HG02970 (cell line): ENCODE data around the gene GPD2.
"Not testable (repeated sequence)": the region's sequence is repeated elsewhere in the genome, so short reads cannot be mapped to it uniquely, and the experiment has no call there.

ENCODE experiments used
- ATAC-seq: cut with Tn5 transposase; IDR thresholded peaks from one replicate; pipeline ENCODE4 v1.9.1; 2021; ENCODE audit warnings: mild to moderate bottlenecking, moderate library complexity, moderate number of reproducible peaks; ENCODE audit not compliant: unreplicated experiment, low FRiP score

GPD2 gene

DNA sequence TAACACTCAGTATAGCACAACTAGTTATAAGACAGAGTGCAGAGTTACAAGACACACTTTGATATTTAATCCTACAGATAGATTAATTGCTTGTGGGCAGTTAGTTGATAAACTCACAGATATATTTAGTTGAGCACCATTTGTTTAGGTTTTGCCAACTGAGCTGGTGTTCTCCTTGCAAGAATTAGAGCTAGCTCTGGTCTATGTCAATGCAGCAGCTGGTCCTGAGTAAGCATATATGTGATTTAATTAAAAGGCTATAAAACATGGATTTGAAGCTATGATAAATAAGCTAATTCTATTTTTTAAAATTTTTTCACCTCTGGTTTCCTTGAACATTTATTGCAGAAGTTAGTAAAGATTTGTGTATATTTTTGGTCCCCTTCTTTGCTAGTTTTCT is 35.6 kb downstream of the GPD2 start:
- ATAC-seq: no peak

DNA sequence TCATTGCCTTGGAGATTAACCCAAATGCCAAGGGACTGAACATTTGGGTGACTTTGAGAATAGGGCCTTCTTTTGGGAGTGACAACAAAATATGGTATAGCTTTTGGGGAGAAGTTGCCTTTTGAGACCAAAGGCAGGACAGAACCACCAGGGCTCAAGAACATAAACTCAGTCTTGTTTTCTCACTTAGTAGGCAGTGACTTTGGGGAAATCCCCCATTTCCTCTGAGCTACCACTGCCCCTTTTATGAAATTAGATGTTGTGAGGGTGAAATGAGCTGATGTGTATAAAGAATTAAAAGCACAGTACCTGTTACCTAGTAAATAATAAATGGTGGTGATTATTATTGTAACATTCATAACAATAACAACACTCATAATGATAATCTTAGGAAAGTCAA is 36.5 kb downstream of the GPD2 start:
- peak; percentile 43 for ATAC-seq

DNA sequence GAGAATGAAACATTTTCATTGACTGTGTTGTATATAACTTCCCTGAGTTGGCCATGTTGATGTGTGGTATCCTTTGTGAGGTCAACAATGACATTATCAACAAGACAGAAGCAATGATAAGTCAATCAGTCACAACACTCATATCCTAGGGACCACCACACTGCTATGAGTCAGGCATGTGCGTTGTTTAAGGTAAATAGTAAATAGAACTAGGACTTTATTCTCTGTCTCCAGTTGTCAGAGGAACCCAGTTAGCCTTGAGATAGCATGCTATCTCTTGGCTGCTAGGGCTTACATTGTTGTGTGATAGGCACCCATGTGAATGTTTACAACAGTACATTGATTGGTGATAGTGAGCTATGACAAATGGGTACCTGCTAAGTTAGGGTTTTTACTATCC is 37.3 kb downstream of the GPD2 start:
- no peak for ATAC-seq

DNA sequence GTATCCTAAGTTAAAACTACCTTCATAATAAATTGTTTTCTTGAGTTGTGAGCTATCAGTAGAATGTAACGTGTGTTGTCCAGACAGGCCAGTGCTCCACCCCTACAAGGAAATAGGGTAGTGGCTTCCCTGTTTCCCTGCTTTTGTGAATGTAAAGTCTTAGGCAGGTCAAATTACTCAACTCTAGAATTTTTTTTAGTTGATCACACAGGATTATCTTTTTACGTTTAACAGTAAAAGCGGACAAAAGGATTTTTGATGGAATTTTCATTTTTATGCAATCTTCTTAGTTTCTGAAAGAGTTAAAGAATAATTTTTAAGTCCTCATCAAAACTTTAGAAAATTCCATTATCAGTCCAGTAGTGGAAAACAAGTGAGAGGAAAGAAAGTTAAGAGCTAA is 38.2 kb downstream of the GPD2 start:
- ATAC-seq: no peak

DNA sequence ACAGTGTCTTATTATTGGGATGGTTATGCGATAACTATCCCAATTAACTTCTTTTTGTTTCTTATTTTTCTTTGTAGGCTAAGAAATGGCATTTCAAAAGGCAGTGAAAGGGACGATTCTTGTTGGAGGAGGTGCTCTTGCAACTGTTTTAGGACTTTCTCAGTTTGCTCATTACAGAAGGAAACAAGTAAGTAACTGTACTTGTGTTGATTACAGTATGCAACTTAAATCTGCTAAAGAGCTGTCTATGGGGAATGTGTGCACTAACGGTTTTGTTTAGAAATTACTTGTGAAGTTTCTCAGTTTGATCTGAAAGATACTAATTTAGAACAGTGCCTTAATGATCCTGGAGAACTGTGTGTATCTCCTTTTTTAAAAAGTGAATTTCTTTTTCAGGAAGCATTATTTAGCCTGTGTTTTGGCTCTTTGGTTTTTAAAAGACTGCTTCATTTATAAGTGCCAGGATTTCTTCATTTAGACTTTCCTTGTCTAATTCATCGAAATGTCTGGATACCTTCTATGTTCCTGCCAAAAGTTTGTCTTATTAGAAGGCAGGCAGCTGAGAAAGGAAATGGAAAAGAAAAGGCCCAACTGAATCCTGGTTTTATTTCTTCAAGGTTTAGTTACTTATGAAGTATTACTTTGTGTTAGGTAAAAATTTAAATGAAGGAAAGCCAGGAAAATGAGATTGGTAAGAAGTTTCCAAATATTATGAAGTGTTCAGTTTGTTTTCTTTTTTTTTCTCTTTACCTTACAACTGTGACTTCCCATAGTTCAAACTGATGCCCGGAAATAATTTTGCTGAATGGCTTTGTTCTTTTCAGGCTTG is 40.1 kb downstream of the GPD2 start:
- ATAC-seq: no peak

DNA sequence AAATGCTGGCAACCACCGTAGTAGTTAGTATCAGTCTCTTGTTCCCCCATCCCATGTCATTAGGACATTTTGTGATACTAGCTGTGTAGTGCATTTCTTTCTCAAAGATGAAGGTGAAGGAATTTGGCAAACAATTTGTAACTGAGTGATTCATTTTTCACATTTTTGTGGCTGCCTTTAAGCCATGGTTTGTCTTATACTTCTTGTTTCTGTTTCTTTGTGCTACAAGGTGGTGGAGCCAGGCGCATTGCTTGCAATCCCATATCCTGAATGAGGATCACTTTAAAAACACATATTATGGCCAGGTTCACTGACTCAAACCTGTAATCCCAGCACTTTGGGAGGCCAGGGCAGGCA is 40.6 kb downstream of the GPD2 start:
- no peak for ATAC-seq

DNA sequence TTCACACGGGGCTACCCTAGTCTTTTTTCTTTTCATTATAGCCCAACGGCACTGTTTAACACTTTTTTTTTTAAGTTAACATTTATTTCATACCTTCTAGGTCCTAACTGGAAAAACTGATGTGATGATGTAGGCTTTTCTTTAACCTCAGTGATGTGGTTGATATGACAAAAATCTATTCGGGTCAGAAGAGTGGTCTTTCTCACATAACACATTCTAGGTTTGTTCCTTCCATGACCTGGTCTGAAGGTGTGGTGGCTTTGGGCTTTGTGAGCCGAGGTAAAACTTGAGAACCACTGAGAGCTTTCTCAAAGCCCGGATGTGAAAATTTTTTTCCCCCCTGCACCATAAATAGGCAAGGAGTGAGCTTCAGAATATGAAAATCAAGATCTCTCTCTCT is 44.2 kb downstream of the GPD2 start:
- ATAC-seq: no peak

DNA sequence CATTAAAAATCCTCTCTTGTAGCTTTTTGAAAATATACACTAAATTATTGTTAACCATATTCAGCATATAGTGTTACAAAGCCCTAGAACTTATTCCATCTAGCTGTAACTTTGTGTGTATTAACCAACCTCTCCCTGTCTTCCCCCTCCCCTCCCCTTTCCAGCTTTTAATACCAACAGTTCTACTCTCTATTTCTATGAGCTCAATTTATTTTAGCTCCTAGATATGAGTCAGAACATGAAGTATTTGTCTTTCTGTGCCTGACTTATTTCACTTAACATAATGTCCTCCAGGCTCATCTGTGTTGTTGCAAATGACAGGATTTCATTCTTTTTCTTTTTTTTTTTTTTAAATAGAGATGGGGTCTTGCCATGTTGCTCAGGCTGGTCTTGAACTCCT is 45.1 kb downstream of the GPD2 start:
- ATAC-seq: no peak

DNA sequence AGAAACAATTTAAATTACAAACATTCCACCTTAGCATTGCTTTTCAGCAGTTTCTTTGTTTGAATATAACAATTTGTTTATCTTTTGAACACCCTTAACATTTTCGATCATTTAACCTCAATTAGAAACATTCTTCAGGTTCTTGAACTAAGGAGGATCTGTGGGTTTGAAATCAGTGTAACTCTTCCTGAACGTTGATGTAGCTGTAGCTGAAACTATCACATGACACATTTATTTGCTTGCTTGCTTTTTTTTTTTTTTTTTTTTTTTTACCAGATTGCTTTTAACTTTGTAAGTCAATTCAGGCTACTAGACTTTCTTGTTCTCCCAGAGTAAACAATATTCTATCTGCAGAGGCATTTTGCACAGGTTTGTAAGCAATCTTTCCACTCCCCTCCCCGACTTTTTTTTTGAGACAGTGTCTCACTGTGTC is 47.6 kb downstream of the GPD2 start:
- no peak for ATAC-seq

DNA sequence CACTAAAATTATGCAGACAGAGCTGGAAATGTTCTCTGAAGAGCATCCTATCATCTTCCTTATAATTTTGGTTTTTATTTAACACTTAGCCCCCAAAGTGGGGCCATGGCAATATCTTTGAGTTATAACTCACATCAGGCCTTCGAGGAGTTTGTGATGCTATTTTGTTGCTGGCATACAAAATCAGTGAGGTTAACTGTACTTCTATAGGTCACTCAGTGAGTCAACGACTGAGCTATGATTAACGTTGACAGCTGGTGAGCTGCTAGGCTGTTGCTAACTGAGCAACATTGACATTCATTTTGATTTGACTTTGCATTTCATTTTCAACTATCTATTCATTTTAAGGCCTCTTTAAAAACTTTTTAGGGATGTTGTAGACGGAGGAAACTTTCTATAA is 50.0 kb downstream of the GPD2 start:
- ATAC-seq: no peak

DNA sequence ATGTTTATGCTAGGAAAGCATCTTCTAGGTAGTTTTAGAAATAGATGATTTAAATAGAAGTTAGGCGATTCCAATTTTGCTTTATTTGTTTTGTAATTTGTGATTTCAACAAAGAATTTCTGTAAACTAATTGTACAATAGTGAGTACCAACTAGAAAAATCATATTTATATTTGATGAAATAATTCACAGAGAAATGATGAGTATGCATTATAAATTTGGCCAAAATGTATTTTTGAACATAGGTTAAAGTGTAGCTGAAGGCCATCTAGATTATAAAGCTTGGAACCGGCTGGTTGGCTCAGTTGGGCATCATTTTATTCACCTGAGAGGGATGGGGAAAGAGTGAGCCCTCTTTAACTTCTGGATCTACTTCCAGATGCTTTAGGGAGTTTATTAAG is 50.4 kb downstream of the GPD2 start:
- no peak for ATAC-seq

DNA sequence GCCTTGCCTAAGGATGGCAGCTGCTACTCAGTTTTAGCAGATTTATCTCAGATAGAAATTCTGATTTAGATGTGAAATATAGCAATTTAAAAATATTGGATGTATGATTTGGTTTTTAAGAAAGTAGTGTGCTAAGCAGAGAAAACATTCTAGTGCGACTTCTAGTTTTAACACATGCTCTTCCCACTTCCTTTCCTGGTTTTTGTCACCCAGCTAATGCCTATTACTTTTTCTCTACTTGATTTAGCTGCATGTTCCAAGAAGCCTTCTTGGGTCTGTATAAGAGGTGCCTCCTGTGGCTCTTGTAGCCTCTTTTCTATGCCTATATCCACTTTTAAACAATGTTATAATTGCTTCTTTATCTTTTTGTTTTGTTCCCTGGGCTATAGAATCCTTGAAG is 53.0 kb downstream of the GPD2 start:
- ATAC-seq: no peak

DNA sequence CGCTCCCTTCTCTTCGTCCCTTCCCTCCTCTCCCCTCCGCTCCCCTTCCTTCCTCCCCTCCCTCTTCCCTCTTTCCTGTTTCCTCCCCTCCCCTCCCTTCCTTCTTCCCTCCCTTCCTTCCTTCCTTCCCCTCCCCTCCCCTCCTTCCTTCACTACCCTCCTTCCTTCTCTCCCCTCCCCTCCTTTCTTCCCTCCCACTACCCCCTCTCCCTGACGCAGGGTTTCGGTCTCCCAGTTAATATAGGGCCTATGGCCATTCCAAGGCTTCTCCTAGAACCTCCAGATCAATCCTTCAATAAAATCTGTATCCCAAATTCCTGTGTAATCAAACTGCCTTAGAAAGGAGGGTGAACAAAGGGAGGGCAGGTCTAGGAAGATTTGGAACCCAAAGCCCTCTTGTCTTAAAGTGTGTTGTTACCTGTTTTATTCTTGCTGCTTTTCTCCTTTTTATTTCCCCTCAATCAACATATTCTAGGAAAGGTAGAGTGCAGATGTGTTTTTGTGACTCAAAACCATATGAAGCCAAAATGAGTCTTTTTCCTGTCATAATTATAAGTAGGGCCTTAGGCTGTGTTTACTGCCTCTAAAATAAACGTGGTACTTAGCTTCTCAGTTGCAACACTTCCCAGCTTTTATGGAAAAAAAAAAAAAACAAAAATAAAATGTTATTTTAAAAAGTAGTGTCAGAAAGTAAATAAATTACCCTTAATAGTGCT is 53.7 kb downstream of the GPD2 start:
- no peak for ATAC-seq

DNA sequence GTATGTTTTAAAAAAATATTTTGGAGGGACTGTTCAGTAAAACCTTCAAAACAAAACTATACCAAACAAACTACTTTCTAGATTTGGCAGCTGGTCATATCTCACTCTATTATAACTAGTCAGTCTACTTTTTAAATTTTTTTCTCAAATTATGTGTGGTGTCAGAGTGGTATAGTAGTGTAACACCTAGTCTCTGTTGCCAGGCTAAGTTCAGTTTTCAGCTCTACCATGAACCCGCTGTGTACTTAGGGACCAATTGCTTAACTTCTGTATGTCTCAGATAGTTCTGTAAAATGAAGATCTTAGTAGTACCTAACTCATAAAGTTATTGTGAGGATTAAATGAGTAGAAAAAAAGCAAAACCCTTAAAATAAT is 54.3 kb downstream of the GPD2 start:
- ATAC-seq: no peak

DNA sequence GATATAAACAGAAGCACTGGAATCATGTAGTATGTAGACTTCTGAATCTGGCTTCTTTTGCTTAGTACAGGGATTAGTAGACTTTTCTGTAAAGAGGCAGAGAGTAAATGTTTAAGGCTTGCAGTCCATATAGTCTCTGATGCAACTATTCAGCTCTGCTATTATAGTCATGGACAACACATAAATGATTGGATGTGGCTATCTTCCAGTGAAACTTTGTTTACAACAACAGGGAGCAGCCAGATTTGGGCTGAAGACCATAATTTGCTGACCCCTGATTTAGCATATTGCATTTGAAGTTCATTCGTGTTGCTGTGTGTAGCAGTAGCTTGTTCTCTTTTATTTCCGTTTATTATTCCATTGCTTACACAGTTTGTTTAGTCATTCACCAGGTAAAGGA is 55.0 kb downstream of the GPD2 start:
- no peak for ATAC-seq

DNA sequence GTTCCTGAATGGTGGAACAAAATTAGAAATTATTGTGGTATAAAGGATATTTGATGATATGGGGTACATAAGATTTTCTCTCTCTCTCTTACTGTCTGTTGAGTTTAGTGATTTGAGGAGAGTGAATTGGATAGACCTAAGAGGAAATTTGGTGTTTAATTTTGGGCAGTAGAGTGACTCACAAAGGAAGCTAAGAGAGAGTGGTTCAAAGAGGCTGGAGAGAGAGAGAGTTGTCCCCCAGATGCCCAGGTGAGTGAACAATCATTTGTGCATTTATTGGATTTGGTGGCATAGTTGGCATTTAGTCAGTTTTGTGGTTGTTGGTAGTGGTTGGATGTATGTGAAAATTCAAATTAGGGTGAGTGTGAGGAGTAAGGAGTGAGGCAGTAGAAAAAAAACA is 56.8 kb downstream of the GPD2 start:
- ATAC-seq: no peak

DNA sequence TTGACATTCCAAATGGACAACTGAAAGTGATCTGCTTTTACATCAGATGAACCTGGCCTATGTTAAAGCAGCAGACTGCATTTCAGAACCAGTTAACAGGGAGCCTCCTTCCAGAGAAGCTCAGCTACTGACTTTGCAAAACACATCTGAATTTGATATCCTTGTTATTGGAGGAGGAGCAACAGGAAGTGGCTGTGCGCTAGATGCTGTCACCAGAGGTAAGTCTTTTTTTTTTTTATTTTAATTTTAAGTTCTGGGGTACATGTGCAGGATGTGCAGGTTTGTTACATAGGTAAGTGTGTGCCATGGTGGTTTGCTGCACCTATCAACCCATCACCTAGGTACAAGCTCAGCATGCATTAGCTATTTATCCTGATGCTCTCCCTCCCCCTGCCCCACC is 59.8 kb downstream of the GPD2 start:
- not testable (repeated sequence) for ATAC-seq

DNA sequence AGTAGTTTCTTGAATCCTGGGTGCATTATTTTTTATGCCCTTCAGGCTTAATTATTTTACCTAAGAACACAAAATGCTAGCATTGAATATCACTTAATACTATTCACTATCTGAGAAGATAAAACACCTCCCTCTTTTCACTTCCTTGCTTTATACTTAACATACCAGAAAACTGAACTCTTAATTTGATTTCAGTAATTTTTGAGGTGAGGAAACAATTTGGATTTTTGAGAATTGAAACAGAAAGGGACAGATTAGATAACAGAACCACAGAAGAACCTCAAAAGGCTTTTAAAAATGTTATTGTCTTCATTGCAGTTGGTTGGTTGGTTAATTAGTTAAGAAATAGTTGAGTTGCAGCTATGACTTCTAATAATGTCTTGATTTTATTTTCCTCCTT is 69.5 kb downstream of the GPD2 start:
- ATAC-seq: no peak

DNA sequence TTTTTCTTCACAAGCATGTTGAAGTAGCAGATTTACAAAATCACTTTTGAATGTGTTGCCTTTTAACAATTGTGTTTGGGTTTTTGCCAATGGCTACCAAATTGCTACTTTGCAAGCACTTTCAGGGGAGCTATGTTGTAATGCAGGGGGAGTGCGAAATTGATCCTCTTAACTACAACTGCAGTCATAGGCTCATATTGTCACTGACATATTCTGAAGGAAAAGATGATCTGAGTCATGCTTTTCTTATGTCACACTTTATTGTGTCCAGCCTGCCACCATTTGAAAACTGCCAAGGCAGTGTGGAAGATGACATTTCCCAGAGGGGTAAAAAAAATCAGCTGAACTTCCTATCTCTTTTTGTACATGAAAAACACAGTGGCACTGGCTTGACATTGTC is 74.9 kb downstream of the GPD2 start:
- no peak for ATAC-seq

DNA sequence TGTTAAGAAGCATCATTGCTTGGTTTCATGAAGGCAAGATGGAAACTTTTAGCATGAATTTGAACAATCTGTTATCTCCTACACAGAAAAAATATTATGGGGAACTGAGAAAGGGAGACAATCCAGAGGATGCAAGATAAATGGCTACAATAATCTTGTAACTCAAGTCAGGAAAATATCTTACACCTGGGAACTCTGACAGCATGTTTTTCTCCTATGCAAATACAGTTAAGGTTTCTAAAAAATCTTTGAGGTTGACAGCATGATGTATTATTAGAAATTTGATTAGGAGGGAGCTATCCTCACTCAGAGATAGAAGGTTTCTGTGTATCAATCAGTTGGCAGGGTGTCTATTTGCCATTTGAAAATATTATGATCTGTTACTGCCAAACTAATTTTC is 75.6 kb downstream of the GPD2 start:
- ATAC-seq: no peak

DNA sequence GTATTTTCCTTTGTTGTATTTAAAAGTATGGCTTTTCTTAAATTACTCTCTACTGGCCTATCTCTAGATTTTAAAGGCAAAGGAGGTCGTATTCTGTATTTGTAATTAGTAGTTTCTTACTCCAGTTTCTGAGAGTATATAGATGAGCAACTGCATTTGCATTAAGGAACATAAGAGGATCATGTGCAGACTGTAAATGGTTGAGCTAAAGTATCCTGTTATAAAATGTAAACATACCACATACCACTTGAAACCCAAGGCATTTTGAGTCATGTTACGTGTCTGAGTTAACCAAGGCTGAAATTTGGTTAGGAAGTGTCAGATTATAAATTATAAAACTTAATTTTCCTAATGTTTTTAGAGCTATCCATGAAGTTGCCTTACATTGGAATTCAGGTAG is 76.3 kb downstream of the GPD2 start:
- ATAC-seq: no peak

DNA sequence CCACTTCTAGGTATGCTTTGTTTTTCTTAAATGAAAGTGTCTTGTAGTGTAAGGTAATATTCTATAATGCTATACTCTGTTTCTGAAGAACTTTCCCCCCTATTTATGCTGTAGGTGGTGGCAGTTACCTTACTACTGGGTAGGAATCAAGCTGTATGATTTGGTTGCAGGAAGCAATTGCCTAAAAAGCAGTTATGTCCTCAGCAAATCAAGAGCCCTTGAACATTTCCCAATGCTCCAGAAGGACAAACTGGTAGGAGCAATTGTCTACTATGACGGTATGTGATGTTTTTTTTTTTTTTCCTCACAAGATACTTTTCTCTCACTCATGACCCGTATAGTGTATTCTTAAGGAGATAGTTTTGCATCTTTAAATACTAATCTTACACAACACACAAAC is 77.0 kb downstream of the GPD2 start:
- no peak for ATAC-seq
